Muscle layer of duodenum (tissue), 2 donors: ENCODE results near the gene SLC41A1.
"Not testable (repeated sequence)": the region's sequence is repeated elsewhere in the genome, so short reads cannot be mapped to it uniquely, and the experiment has no call there.

Source experiments
- H3K27ac ChIP-seq: one replicate; pipeline ENCODE4 v1.7.0; 2013; ENCODE audit warnings: mild to moderate bottlenecking, low read length
- H3K27me3 ChIP-seq: one replicate; pipeline ENCODE4 v1.7.0; 2013; ENCODE audit warnings: low read depth, mild to moderate bottlenecking, control low read depth, low read length
- H3K36me3 ChIP-seq, 2 donors: one replicate each; pipeline ENCODE4 v1.7.0; 2013; ENCODE audit warnings: low read length in 2 of 2, control low read depth in 1 of 2, mild to moderate bottlenecking in 1 of 2; ENCODE audit not compliant: insufficient read depth in 2 of 2, control insufficient read depth in 1 of 2
- H3K4me1 ChIP-seq, 2 donors: one replicate each; pipeline ENCODE4 v1.7.0; 2013; ENCODE audit warnings: low read length in 2 of 2, mild to moderate bottlenecking in 2 of 2, control low read depth in 1 of 2, moderate library complexity in 1 of 2; ENCODE audit not compliant: insufficient read depth in 2 of 2, control insufficient read depth in 1 of 2
- H3K4me3 ChIP-seq, 2 donors: one replicate each; pipeline ENCODE4 v1.7.0; 2013; ENCODE audit warnings: low read length in 2 of 2, low read depth in 1 of 2, mild to moderate bottlenecking in 1 of 2
- H3K9me3 ChIP-seq, 2 donors: one replicate each; pipeline ENCODE4 v1.7.0; 2013; ENCODE audit warnings: low read length in 2 of 2, control low read depth in 1 of 2, mild to moderate bottlenecking in 1 of 2; ENCODE audit not compliant: control insufficient read depth in 1 of 2
- donor health status: healthy.

SLC41A1 gene

DNA sequence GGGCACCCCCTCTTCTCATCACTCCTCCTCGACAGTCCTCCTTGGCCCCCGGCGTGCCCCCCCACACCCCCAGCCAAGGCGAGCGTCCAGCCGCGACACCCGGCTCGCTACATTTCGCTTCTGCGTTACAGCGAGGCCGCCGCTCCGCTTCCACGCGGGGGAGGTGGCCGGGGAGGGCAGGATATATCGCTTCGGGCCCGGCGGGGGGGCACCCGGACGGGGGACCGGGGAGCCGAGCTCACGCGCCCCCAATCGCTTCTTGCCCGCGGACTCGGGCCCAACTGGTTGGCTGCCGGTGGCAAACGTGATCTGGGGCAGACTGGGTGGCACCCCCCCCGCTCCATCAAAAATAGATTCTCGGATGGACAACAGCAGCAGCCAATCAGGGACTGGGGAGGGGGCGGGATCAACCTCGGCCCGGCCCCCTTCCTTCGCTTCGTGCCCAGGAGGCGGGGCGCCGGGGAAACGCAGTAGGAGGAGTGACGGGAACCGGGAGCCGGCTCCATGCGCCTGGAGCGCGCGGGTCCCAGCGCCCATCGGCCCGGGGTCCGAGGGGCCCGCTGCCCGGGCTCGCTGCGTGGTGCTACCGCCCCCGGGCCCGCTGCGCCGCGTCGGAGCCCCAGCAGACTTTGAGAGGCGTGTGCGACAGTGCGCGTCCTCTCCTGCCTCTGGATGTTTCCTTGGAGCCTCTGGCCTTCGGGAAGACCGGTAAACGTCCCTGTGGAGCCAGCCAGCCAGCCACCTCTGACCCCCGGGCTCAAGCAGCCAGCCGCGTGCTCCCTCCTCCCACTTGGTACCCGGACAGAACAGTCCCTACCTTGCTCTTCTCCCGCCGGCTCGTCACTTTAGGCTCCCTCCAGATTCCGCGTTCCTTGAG is at the start of gene SLC41A1:
TSS of gene SLC41A1 (minus strand) at position 321 of the 877 bp plus-strand sequence. CDS start 2,757 bp downstream, outside the sequence.
- Histone ChIP-seq H3K27me3 (no peaks in the 10 kb centered on the region), H3K4me1 (peaks cover 22 to 36% of the 10 kb centered on the region in 2 donors)

DNA sequence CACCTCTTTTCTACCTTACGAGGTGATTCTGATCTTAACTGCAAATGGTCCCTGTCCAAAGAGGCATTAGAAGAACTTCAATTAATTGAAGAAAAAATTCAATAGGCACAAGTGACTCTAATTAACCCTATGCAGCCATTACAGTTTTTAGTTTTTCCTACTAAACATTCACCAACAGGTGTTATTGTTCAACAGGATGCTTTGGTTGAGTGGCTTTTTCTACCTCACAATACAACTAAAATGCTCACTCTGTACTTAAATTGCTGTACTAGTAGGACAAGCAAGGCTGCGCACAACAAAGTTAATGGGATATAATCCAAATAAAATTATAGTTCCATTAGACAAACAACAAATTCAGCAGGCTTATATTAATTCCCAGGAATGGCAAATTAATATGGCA is 48.5 kb upstream of the SLC41A1 start:
- peaks cover 0 to 3% of the 10 kb centered on the region in 2 donors for H3K9me3 ChIP-seq
- H3K36me3 ChIP-seq = no peaks in the 10 kb centered on the region
- no peak overlapping the region for H3K27ac ChIP-seq
- no peaks in the 10 kb centered on the region for H3K27me3 ChIP-seq
- H3K4me3 ChIP-seq = no peak overlapping the region
- no peaks in the 10 kb centered on the region for H3K4me1 ChIP-seq

More for the DNA sequence above, at the start of gene SLC41A1:
- H3K27ac ChIP-seq = peak within 1 kb of the TSS; percentile 75
- H3K4me3 ChIP-seq = peak within 1 kb of the TSS; percentile 78 to 80
- H3K36me3 ChIP-seq = peaks cover 0 to 8% of the 10 kb centered on the region in 2 donors
- H3K9me3 ChIP-seq = no peaks in the 10 kb centered on the region

DNA sequence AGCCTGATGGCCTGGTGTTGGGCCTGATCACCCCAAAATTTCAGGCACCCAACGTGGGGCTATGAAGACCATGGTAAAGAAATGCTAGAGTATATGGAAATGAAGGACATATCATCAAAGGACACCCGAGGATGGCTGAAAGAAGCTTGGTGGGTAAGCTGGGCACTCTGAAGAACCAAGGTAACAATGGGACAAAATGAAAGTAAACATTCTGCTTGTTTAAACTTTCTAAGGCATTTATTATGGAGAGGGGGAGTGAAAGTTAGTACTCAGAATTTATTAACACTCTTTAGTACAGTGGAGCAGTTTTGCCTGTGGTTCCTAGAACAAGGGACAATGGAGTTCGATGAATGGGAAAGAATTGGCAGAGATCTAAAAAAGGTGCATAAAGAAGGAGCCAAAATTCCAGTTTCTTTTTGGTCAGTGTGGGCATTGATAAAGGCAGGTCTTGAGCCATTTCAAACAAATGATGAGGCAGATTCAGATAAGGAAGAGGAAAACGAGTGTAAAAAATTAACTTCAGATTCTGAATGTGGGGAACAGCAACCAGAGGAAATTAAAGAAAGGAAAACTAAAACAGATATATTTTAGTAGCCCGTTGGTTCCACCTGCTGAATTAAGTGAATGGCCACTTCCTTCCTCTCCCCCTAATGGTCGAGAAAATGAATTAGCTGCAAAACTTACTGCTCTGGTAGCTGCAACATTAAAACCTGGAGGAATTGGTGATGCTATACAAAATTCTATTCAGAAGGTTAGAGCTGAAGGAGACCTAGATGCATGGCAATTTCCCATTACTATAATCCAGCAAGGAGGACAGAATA is 45.4 kb upstream of the SLC41A1 start:
- no peak overlapping the region for H3K27ac ChIP-seq
- no peaks in the 10 kb centered on the region for H3K27me3 ChIP-seq
- no peak overlapping the region for H3K4me3 ChIP-seq
- H3K9me3 ChIP-seq = peaks cover 0 to 5% of the 10 kb centered on the region in 2 donors
- H3K36me3 ChIP-seq = no peaks in the 10 kb centered on the region
- H3K4me1 ChIP-seq = no peaks in the 10 kb centered on the region

DNA sequence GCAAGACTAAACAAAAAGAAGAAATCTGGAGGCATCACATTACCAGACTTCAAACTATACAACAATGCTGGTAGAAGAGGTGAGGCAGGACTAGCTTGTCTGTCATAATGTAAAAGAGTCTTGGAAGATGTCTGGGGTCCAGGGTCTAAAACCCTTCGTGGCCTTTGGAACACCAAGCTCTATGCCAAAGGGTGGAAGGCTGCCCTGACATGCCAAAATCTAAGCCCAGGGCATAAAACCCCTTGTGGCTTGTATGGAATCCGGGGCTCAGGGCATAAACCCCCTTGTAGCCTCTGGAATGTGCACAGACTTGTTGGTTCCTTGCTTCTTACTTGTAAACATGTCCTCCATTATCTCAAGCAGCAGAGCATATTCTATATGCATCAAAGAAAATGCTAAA is 44.5 kb upstream of the SLC41A1 start:
- not testable (repeated sequence) for H3K36me3 ChIP-seq, H3K9me3 ChIP-seq, H3K27me3 ChIP-seq, H3K4me3 ChIP-seq, H3K4me1 ChIP-seq, H3K27ac ChIP-seq

DNA sequence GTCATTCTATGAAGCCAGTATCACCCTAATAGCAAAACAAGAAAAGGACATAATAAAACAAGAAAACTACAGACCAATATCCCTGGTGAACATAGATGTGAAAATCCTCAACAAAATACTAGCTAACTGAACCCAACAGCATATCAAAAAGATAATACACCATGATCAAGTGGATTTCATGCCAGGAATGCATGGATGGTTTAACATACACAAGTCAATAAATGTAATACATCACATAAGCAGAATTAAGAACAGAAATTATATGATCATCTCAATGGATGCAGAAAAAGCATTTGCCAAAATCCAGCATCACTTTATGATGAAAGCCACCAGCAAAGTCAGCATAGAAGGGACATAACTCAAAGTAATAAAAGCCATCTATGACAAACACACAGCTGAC is 43.4 kb upstream of the SLC41A1 start:
- Histone ChIP-seq H3K27ac (no peak overlapping the region), H3K4me3 (no peak overlapping the region), H3K4me1 (no peaks in the 10 kb centered on the region), H3K27me3 (no peaks in the 10 kb centered on the region), H3K9me3 (peaks cover 0 to 5% of the 10 kb centered on the region in 2 donors), H3K36me3 (no peaks in the 10 kb centered on the region)

DNA sequence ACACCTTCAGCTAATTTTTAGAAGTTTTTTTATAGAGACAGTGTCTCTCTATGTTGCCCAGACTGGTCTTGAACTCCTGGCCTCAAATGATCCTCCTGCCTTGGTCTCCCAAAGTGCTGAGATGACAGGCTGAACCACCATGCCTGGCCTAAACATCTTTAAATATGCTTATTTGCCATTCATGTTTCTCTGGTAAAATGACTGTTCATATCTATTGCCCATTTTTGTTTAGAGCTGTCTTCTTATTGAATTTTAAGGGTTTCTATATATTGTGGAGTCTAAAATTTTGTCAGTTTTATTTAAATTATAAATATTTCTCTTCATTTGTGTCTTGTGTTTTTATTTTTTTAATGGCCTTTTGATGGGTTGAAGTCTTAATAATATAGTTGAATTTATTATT is 40.0 kb upstream of the SLC41A1 start:
- no peaks in the 10 kb centered on the region for H3K36me3 ChIP-seq
- peaks cover 0 to 8% of the 10 kb centered on the region in 2 donors for H3K4me1 ChIP-seq
- H3K27me3 ChIP-seq = no peaks in the 10 kb centered on the region
- no peak overlapping the region for H3K4me3 ChIP-seq
- no peak overlapping the region for H3K27ac ChIP-seq
- H3K9me3 ChIP-seq = peaks cover 0 to 5% of the 10 kb centered on the region in 2 donors

DNA sequence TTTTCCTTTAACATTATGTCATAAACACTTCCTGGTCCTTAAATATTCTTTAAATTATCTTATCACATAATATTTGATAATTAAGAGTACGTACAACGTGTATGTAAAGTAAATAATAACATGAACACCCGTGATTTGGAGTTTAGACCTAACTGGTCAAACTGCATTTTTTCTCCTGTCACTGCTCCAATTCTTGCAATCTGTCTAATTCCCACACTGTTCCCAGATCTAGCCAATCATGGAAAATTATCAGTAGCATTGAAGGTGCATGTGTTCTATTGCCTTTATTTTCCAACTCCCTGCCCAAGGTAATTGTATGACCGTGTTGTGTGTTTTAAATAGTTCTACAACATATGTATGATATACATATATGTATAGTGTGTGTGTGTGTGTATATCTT is 39.0 kb upstream of the SLC41A1 start:
- H3K27me3 ChIP-seq = no peaks in the 10 kb centered on the region
- peaks cover 0 to 8% of the 10 kb centered on the region in 2 donors for H3K4me1 ChIP-seq
- no peaks in the 10 kb centered on the region for H3K36me3 ChIP-seq
- H3K4me3 ChIP-seq = no peak overlapping the region
- no peak overlapping the region for H3K27ac ChIP-seq
- peaks cover 0 to 5% of the 10 kb centered on the region in 2 donors for H3K9me3 ChIP-seq

DNA sequence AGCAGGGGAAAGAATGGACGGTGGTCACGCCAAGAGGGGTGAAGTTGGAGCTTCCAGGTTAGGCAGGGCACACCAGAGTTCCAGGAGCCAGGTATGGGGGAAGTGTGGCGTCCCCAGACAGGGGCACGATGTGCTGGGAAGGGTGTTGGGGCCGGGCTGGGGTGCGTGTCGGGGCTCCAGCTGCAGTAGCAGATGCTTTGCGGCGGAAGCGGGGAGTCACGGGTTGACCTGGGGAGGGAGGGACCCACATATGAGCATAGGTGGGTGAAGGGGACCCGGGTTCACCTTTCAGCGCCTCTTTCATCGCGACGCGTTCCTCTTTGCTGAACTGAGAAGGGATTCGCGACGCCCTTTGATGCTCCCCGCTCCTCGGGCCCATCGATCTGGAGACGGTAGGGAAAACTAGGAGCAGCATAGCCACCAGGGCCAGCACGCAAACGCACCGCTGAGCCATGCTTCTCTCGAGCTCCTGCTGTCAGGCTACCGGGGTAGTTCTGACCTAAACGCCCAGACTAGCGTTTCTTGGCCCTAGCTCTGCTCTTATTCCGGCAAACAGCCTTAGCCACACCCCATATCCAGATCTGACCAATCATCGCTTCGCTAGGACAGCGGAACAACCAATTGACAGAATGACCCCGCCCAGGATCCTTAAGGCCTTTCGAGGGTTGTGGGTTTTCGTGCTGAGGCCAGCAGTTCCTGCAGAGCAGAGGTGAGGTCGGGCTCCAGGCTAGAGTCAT is 36.8 kb upstream of the SLC41A1 start, which contains the start of gene PM20D1:
TSS of gene PM20D1 (minus strand) at position 514 of the 737 bp plus-strand sequence. CDS start at position 454, 60 bp downstream.
- no peaks in the 10 kb centered on the region for H3K9me3 ChIP-seq
- H3K27ac ChIP-seq = no peak within 1 kb of the TSS
- H3K36me3 ChIP-seq = no peaks in the 10 kb centered on the region
- H3K4me3 ChIP-seq = peak within 1 kb of the TSS; percentile 54 to 60
- peaks cover 0 to 8% of the 10 kb centered on the region in 2 donors for H3K4me1 ChIP-seq
- no peaks in the 10 kb centered on the region for H3K27me3 ChIP-seq

DNA sequence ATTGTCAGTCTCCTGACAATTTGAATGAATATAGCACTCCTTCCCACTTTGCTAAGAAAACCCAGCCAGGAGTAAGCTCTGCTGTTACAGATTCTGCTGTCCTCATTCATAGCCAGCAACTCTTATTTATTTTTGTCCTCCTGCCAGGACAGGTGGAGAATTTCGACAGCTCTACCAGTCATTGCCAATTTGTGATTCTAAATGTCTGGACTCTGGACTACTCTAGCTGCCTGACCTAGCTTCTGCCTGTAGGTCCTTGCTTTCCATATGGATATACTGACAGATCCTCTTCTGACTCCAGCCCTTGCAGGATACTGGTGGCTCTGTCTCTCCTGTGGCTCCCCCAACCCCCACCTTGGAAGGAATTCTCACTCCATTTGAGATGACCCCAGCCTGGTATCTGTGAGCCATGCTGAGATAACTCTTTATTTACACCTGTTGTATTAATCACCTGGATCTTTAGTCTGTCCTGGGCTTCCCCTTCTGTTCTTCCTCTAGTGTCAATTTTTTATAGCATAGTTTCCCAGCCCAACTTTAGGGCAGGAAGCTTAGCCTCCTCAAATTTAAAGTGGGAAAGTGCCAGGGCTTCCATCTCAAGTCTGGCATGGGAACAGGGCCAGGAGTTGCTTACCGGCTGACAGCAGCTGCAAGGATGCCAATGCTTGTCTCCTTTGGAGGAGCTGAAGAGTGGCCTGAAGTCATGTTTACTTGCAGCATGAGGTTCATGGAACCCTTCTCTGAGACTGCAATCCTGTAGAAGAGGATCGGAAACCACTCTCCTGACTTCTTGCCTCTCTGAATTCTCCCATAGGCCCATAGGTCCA is 30.2 kb upstream of the SLC41A1 start:
- H3K27ac ChIP-seq = no peak overlapping the region
- no peaks in the 10 kb centered on the region for H3K36me3 ChIP-seq
- H3K4me3 ChIP-seq = no peak overlapping the region
- H3K9me3 ChIP-seq = no peaks in the 10 kb centered on the region
- no peaks in the 10 kb centered on the region for H3K4me1 ChIP-seq
- H3K27me3 ChIP-seq = no peaks in the 10 kb centered on the region

DNA sequence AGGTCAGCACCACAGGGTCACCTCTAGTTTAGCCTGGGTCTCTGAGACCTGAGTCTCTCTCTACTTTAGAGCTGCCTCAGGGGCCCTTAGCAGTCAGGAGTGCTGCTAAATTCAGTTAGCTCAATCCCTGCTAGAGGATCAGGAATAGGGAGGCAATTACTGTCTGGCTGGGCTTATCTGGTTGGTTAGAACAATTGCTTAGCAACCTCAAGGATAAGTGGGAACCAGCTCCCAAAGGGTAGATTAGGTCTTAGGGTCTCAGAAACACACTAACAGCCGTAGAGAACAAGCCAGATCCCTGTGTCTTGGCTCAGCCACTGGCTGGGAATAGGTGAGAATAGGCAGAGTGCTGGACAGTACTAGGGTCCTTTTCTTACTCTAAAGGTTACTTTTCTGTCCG is 29.2 kb upstream of the SLC41A1 start:
- H3K4me3 ChIP-seq = no peak overlapping the region
- no peak overlapping the region for H3K27ac ChIP-seq
- no peaks in the 10 kb centered on the region for H3K4me1 ChIP-seq
- no peaks in the 10 kb centered on the region for H3K36me3 ChIP-seq
- no peaks in the 10 kb centered on the region for H3K9me3 ChIP-seq
- H3K27me3 ChIP-seq = no peaks in the 10 kb centered on the region
